GM18873 (cell line): ENCODE measurements around the gene APOL6.

Experiments
- ATAC-seq: cut with Tn5 transposase; IDR thresholded peaks from one replicate; pipeline ENCODE4 v1.9.1; 2021; ENCODE audit warnings: mild to moderate bottlenecking, moderate library complexity, moderate number of reproducible peaks; ENCODE audit not compliant: unreplicated experiment, low FRiP score

The APOL6 gene

GRCh38 chr22:35711336-35711735 is 63.1 kb downstream of the APOL6 start:
- ATAC-seq: no peak

GRCh38 chr22:35712672-35713071 is 64.4 kb downstream of the APOL6 start:
- no peak for ATAC-seq

- ATAC-seq: no peak
These were observed 69.3 kb downstream of the APOL6 start, which contains the start of gene APOL5 for GRCh38 chr22:35717572-35717971. APOL5 (plus strand) TSS chr22:35717872; CDS start chr22:35717872, 0 bp downstream.
